Liver (tissue), 9 donors: ENCODE results near the gene KIF26B. TPM values are rescaled to one million over a fixed set of nuclear protein-coding genes. Genes with fewer than 3 reads are reported as not detected.

Source experiments
- DNase-seq: peaks from one replicate; pipeline ENCODE4 v3.0.0-alpha.2; 2017; ENCODE audit warnings: low spot score
- H3K27ac ChIP-seq, 2 donors: one replicate each; pipeline ENCODE4 v1.7.0; 2013; ENCODE audit warnings: inconsistent platforms in 2 of 2, low read length in 2 of 2, control low read depth in 1 of 2, low read depth in 1 of 2, mild to moderate bottlenecking in 1 of 2
- H3K27me3 ChIP-seq, 4 donors: one replicate each; pipeline versions ENCODE4 v1.6.1 to v1.7.0; 2013; ENCODE audit warnings: low read length in 3 of 4, inconsistent platforms in 1 of 4, mild to moderate bottlenecking in 1 of 4, moderate library complexity in 1 of 4; ENCODE audit not compliant: control insufficient read depth in 4 of 4, insufficient read depth in 4 of 4
- H3K36me3 ChIP-seq, 4 donors: one replicate each; pipeline versions ENCODE4 v1.6.1 to v1.7.0; 2013; ENCODE audit warnings: low read length in 3 of 4, mild to moderate bottlenecking in 3 of 4, low read depth in 1 of 4, moderate library complexity in 1 of 4; ENCODE audit not compliant: control insufficient read depth in 4 of 4, insufficient read depth in 3 of 4
- H3K4me1 ChIP-seq, 4 donors: one replicate each; pipeline versions ENCODE4 v1.6.1 to v1.7.0; 2013; ENCODE audit warnings: low read length in 3 of 4, mild to moderate bottlenecking in 3 of 4, moderate library complexity in 1 of 4; ENCODE audit not compliant: control insufficient read depth in 4 of 4, insufficient read depth in 4 of 4
- H3K4me3 ChIP-seq, 3 donors: one replicate each; pipeline versions ENCODE4 v1.6.1 to v1.7.0; 2013; ENCODE audit warnings: low read length in 3 of 3, control low read depth in 1 of 3, low read depth in 1 of 3, mild to moderate bottlenecking in 1 of 3
- H3K9ac ChIP-seq, 2 donors: one replicate each; pipeline ENCODE4 v1.7.0; 2013; ENCODE audit warnings: low read length in 2 of 2, mild to moderate bottlenecking in 2 of 2, moderate library complexity in 2 of 2, control low read depth in 1 of 2, low read depth in 1 of 2
- H3K9me3 ChIP-seq, 4 donors: one replicate each; pipeline versions ENCODE4 v1.6.1 to v1.7.0; 2013; ENCODE audit warnings: low read length in 3 of 4; ENCODE audit not compliant: control insufficient read depth in 4 of 4
- EGR1 ChIP-seq, 2 donors: IDR thresholded peaks; 2 replicates each; pipeline ENCODE4 v1.6.1; 2016 to 2018; ENCODE audit warnings: antibody characterized with exemption in 2 of 2, low read depth in 2 of 2
- FOXA1 ChIP-seq: IDR thresholded peaks from 2 replicates; pipeline ENCODE4 v1.6.1; 2016; ENCODE audit warnings: antibody characterized with exemption
- FOXA2 ChIP-seq: IDR thresholded peaks from 2 replicates; pipeline ENCODE4 v1.6.1; 2016; ENCODE audit warnings: antibody characterized with exemption
- GABPA ChIP-seq, 2 donors: IDR thresholded peaks in 1 of 2; conservative IDR thresholded peaks in 1 of 2; 2 replicates each; pipeline ENCODE4 v1.6.1; 2016; ENCODE audit warnings: antibody characterized with exemption in 2 of 2, mild to moderate bottlenecking in 1 of 2, moderate library complexity in 1 of 2
- HNF4A ChIP-seq, 2 donors: conservative IDR thresholded peaks; 2 replicates each; pipeline ENCODE4 v1.6.1; 2016; ENCODE audit warnings: antibody characterized with exemption in 2 of 2, mild to moderate bottlenecking in 2 of 2
- HNF4G ChIP-seq: IDR thresholded peaks from 2 replicates; pipeline ENCODE4 v1.6.1; 2016; ENCODE audit warnings: antibody characterized with exemption
- JUND ChIP-seq, 2 donors: IDR thresholded peaks; 2 replicates each; pipeline ENCODE4 v1.6.1; 2016; ENCODE audit warnings: antibody characterized with exemption in 2 of 2
- NR2F2 ChIP-seq: IDR thresholded peaks from 2 replicates; pipeline ENCODE4 v1.6.1; 2016; ENCODE audit warnings: antibody characterized with exemption
- RAD21 ChIP-seq, 2 donors: IDR thresholded peaks; 2 replicates each; pipeline ENCODE4 v1.6.1; 2016; ENCODE audit warnings: antibody characterized with exemption in 2 of 2, mild to moderate bottlenecking in 2 of 2
- RXRA ChIP-seq, 2 donors: IDR thresholded peaks; 2 replicates each; pipeline ENCODE4 v1.6.1; 2017 to 2018; ENCODE audit warnings: antibody characterized with exemption in 2 of 2, mild to moderate bottlenecking in 1 of 2
- TAF1 ChIP-seq: conservative IDR thresholded peaks from 2 replicates; pipeline ENCODE4 v1.6.1; 2016; ENCODE audit warnings: antibody characterized with exemption, mild to moderate bottlenecking
- YY1 ChIP-seq: IDR thresholded peaks from 2 replicates; pipeline ENCODE4 v1.6.1; 2016; ENCODE audit warnings: antibody characterized with exemption, mild to moderate bottlenecking
- WGBS: extraction: QIAGEN DNeasy Blood & Tissue Kit; methylation state at CpG from one replicate; pipeline ENCODE4 v1.1.7; 2013; 5-methylcytosine and 5-hydroxymethylcytosine counted together
- polyA plus RNA-seq, 2 donors: library from polyadenylated mRNA; stranded (reverse) in 1 of 2; unstranded in 1 of 2; fragments of 200-250 nt in 1 of 2; fragments of >200 nt in 1 of 2; fragmentation: Nextera tagmentation in 1 of 2; extraction: Ambion mirVana in 1 of 2; gene quantifications; one replicate each; pipeline versions ENCODE4 v1.2.1 to v1.2.3, GENCODE V29; 2013 to 2015
- total RNA-seq, 2 donors: library from RNA; depleted of rRNA; stranded (reverse); fragments of >200 nt; gene quantifications; one replicate each; pipeline ENCODE4 v1.2.3, GENCODE V29; 2014
- TF ChIP-seq, protein P1 (sequence below): IDR thresholded peaks from 2 replicates; pipeline ENCODE4 v1.6.1; 2016; ENCODE audit warnings: antibody characterized with exemption, mild to moderate bottlenecking
- TF ChIP-seq, protein P2 (sequence below): IDR thresholded peaks from 2 replicates; pipeline ENCODE4 v1.6.1; 2016; ENCODE audit warnings: antibody characterized with exemption
- TF ChIP-seq, protein P3 (sequence below): IDR thresholded peaks from 2 replicates; pipeline ENCODE4 v1.6.1; 2016; ENCODE audit warnings: antibody characterized with exemption
- TF ChIP-seq, protein P4 (sequence below): fragments of 150-350 bp; IDR thresholded peaks from 2 replicates; pipeline ENCODE4 v1.5.1; 2017; ENCODE audit warnings: improper control_type of control experiment, low read depth, low read length; ENCODE audit not compliant: missing input control
- donor health status: healthy.
- donor health status: healthy.
- donor health status: healthy.
- donor health status: healthy.
- donor health status: healthy.

Gene KIF26B
- total and polyA plus RNA-seq, 4 donors: 0.10 to 1.7 (median 0.34) TPM

DNA sequence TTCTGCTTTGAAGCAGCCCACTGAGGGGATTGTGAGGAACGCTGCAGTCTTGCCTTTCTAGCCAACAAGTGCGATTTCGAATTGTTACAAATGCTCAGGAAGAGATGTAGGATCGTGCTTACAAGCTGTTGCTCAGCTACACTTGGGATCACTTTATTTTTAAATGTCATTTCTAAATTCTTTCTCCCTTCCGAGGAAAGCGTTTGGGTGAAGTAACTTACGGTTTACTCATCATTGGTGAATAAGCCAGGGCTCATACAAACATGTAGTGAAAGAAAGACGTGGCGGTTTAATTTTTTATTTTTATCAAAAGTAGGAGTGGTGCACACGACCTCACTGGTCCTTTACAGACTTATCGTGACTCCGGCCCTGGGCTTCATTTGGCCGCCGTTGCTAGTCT lies 386.6 kb downstream of the KIF26B start:
- no peak for DNase-seq
- Histone ChIP-seq H3K4me3 (no peak overlapping the region), H3K27me3 (no peaks in the 10 kb centered on the region), H3K36me3 (no peaks in the 10 kb centered on the region), H3K9ac (no peak overlapping the region), H3K4me1 (no peaks in the 10 kb centered on the region), H3K27ac (no peak overlapping the region), H3K9me3 (no peaks in the 10 kb centered on the region)
- TF ChIP-seq, protein P1, sequence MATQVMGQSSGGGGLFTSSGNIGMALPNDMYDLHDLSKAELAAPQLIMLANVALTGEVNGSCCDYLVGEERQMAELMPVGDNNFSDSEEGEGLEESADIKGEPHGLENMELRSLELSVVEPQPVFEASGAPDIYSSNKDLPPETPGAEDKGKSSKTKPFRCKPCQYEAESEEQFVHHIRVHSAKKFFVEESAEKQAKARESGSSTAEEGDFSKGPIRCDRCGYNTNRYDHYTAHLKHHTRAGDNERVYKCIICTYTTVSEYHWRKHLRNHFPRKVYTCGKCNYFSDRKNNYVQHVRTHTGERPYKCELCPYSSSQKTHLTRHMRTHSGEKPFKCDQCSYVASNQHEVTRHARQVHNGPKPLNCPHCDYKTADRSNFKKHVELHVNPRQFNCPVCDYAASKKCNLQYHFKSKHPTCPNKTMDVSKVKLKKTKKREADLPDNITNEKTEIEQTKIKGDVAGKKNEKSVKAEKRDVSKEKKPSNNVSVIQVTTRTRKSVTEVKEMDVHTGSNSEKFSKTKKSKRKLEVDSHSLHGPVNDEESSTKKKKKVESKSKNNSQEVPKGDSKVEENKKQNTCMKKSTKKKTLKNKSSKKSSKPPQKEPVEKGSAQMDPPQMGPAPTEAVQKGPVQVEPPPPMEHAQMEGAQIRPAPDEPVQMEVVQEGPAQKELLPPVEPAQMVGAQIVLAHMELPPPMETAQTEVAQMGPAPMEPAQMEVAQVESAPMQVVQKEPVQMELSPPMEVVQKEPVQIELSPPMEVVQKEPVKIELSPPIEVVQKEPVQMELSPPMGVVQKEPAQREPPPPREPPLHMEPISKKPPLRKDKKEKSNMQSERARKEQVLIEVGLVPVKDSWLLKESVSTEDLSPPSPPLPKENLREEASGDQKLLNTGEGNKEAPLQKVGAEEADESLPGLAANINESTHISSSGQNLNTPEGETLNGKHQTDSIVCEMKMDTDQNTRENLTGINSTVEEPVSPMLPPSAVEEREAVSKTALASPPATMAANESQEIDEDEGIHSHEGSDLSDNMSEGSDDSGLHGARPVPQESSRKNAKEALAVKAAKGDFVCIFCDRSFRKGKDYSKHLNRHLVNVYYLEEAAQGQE: no peak
- TF ChIP-seq, protein P2, sequence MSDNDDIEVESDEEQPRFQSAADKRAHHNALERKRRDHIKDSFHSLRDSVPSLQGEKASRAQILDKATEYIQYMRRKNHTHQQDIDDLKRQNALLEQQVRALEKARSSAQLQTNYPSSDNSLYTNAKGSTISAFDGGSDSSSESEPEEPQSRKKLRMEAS: no peak
- WGBS: 92% methylated on average over 14 of the region's 14 CpGs

DNA sequence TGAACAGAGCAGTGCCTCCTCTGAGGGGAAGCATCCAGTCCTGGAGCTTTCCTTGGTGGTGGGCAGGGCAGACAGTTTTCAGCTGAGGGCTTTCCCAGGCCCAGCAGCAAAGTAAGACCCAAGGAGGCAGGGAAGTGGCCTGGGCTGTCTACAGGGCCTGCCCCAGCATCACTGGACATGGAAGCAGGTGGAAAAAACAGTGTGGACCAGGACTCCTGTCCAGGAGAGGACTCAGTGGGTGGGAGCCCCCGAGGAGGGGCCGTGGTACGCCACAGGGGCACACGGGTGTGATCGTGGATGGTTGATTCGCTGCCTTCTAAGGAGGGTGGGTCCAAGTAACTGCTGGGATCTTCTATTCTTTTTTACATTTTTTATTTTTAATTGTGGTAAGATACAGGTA lies 387.6 kb downstream of the KIF26B start:
- no peaks in the 10 kb centered on the region for H3K4me1 ChIP-seq
- WGBS: 97% methylated on average over 6 of the region's 6 CpGs
- no peak for DNase-seq
- H3K9me3 ChIP-seq: no peaks in the 10 kb centered on the region
- H3K4me3 ChIP-seq: no peak overlapping the region
- H3K9ac ChIP-seq: no peak overlapping the region
- no peaks in the 10 kb centered on the region for H3K36me3 ChIP-seq
- no peak overlapping the region for H3K27ac ChIP-seq
- no peak for TF ChIP-seq JUND (IDR thresholded peaks at IDR 0.05)
- TF ChIP-seq, protein P2: no peak
- no peaks in the 10 kb centered on the region for H3K27me3 ChIP-seq

DNA sequence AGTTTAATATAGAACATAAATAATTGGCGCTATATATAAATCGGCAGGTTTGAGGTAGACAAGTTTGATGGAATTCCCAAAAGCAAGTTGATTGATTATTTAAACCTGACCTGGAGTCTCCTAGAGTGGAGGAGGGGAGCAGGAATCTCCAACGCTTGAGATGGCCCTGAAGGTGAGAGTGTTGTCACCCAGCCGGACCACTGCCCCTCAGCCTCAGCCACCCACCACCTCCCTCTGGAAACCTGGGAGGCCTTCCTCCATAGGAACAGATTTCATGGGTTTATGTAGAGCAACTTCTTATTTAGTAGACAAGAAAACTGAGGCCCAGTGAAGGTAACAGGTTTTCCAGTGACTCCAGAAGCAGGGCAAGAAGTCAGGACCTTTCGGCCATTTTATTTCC lies 389.5 kb downstream of the KIF26B start:
- H3K9me3 ChIP-seq: no peaks in the 10 kb centered on the region
- H3K27me3 ChIP-seq: no peaks in the 10 kb centered on the region
- no peaks in the 10 kb centered on the region for H3K4me1 ChIP-seq
- H3K36me3 ChIP-seq: no peaks in the 10 kb centered on the region
- 95% methylated on average over 5 of the region's 5 CpGs for WGBS
- no peak overlapping the region for H3K27ac ChIP-seq
- no peak overlapping the region for H3K4me3 ChIP-seq
- H3K9ac ChIP-seq: no peak overlapping the region
- DNase-seq: no peak
- no peak for TF ChIP-seq RXRA (IDR thresholded peaks at IDR 0.05)
- no peak for TF ChIP-seq TAF1
- TF ChIP-seq RAD21 (IDR thresholded peaks at IDR 0.05): no peak
- TF ChIP-seq, protein P3, sequence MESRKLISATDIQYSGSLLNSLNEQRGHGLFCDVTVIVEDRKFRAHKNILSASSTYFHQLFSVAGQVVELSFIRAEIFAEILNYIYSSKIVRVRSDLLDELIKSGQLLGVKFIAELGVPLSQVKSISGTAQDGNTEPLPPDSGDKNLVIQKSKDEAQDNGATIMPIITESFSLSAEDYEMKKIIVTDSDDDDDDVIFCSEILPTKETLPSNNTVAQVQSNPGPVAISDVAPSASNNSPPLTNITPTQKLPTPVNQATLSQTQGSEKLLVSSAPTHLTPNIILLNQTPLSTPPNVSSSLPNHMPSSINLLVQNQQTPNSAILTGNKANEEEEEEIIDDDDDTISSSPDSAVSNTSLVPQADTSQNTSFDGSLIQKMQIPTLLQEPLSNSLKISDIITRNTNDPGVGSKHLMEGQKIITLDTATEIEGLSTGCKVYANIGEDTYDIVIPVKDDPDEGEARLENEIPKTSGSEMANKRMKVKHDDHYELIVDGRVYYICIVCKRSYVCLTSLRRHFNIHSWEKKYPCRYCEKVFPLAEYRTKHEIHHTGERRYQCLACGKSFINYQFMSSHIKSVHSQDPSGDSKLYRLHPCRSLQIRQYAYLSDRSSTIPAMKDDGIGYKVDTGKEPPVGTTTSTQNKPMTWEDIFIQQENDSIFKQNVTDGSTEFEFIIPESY: no peak
- no peak for TF ChIP-seq FOXA1
- TF ChIP-seq, protein P4, sequence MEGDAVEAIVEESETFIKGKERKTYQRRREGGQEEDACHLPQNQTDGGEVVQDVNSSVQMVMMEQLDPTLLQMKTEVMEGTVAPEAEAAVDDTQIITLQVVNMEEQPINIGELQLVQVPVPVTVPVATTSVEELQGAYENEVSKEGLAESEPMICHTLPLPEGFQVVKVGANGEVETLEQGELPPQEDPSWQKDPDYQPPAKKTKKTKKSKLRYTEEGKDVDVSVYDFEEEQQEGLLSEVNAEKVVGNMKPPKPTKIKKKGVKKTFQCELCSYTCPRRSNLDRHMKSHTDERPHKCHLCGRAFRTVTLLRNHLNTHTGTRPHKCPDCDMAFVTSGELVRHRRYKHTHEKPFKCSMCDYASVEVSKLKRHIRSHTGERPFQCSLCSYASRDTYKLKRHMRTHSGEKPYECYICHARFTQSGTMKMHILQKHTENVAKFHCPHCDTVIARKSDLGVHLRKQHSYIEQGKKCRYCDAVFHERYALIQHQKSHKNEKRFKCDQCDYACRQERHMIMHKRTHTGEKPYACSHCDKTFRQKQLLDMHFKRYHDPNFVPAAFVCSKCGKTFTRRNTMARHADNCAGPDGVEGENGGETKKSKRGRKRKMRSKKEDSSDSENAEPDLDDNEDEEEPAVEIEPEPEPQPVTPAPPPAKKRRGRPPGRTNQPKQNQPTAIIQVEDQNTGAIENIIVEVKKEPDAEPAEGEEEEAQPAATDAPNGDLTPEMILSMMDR: no peak
- TF ChIP-seq, protein P2: no peak
- no peak for TF ChIP-seq EGR1 (IDR thresholded peaks at IDR 0.05; ENCODE audit: low read depth in 2 of 2)
- TF ChIP-seq NR2F2: no peak
- no peak for TF ChIP-seq HNF4A (conservative IDR thresholded peaks at IDR 0.05)
- no peak for TF ChIP-seq HNF4G
- no peak for TF ChIP-seq FOXA2
- TF ChIP-seq, protein P1: no peak
- TF ChIP-seq GABPA (IDR thresholded peaks at IDR 0.05 in 1 of 2, conservative IDR thresholded peaks at IDR 0.05 in 1 of 2): no peak
- TF ChIP-seq JUND (IDR thresholded peaks at IDR 0.05): no peak
- TF ChIP-seq YY1: no peak
